Muscle of arm (tissue), 12 donors: ENCODE results near the gene LSR. TPM values are rescaled to one million over a fixed set of nuclear protein-coding genes. Genes with fewer than 3 reads are reported as not detected.

Experiments used
- DNase-seq: peaks from one replicate; pipeline ENCODE4 v3.0.0-alpha.2; 2013
- polyA plus RNA-seq, 12 donors: library from polyadenylated mRNA; unstranded; fragments of 120-200 nt; gene quantifications; one replicate each; pipeline ENCODE4 v1.2.1, GENCODE V29; 2013; ENCODE audit not compliant: insufficient read length in 12 of 12

LSR gene
- polyA plus RNA-seq, 12 donors = 1.9 to 27.8 (median 5.0) TPM; not detected in 1

- DNase-seq = no peak
These were observed 49.1 kb downstream of the LSR start for GRCh38 chr19:35297922-35298321.

GRCh38 chr19:35298561-35298972, 49.8 kb downstream of the LSR start:
- DNase-seq = no peak

- no peak for DNase-seq
These were observed 50.9 kb downstream of the LSR start for GRCh38 chr19:35299523-35300338.

- no peak for DNase-seq
These were observed 51.5 kb downstream of the LSR start for GRCh38 chr19:35300339-35300649.

GRCh38 chr19:35301961-35302360, 53.2 kb downstream of the LSR start:
- DNase-seq = no peak

- no peak for DNase-seq
These were observed 53.6 kb downstream of the LSR start for GRCh38 chr19:35302446-35302845.

GRCh38 chr19:35303357-35303915, 54.6 kb downstream of the LSR start:
- DNase-seq = no peak

GRCh38 chr19:35304036-35304435, 55.2 kb downstream of the LSR start:
- DNase-seq = no peak

- DNase-seq = no peak
These were observed 56.4 kb downstream of the LSR start for GRCh38 chr19:35305181-35305580.

GRCh38 chr19:35306473-35307246, 57.9 kb downstream of the LSR start:
- no peak for DNase-seq

GRCh38 chr19:35307931-35308330, 59.1 kb downstream of the LSR start:
- peak; percentile 41 for DNase-seq

- no peak for DNase-seq
These were observed 60.1 kb downstream of the LSR start for GRCh38 chr19:35308910-35309309.

- peak; percentile 47 for DNase-seq
These were observed 60.9 kb downstream of the LSR start for GRCh38 chr19:35309481-35310279.

GRCh38 chr19:35310331-35310730, 61.5 kb downstream of the LSR start:
- no peak for DNase-seq

- no peak for DNase-seq
These were observed 62.1 kb downstream of the LSR start for GRCh38 chr19:35310811-35311465.

GRCh38 chr19:35311901-35312665, 63.3 kb downstream of the LSR start:
- no peak for DNase-seq

- no peak for DNase-seq
These were observed 64.8 kb downstream of the LSR start for GRCh38 chr19:35313587-35313986.

- DNase-seq = no peak
These were observed 65.2 kb downstream of the LSR start for GRCh38 chr19:35314031-35314430.

- no peak for DNase-seq
These were observed 66.2 kb downstream of the LSR start for GRCh38 chr19:35314858-35315470.

- DNase-seq = no peak
These were observed 67.1 kb downstream of the LSR start for GRCh38 chr19:35315883-35316282.
